Measurements from ENCODE around the gene PHF11.
"Not testable (repeated sequence)": the region's sequence is repeated elsewhere in the genome, so short reads cannot be mapped to it uniquely, and the experiment has no call there.

PHF11 gene

DNA sequence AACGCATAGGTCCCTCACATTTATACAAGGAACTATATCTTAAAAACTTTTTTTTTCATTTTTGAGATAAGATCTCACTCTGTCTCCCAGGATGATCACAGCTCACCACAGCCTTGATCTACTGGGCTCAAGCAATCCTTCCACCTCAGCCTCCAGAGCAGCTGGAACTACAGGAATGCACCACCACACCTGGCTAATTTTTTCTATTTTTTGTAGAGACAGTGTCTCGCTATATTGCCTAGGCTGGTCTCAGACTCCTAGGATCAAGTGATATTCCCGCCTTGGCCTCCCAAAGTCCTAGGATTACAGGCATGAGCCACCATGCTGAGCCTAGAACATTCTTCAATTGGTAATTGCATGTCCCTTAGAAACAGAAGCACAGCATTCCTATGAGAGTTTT is 47.9 kb downstream of the PHF11 start:
- no peak for DNase-seq (ENCODE audit: low read depth in 2 of 2, low spot score in 1 of 2)

DNA sequence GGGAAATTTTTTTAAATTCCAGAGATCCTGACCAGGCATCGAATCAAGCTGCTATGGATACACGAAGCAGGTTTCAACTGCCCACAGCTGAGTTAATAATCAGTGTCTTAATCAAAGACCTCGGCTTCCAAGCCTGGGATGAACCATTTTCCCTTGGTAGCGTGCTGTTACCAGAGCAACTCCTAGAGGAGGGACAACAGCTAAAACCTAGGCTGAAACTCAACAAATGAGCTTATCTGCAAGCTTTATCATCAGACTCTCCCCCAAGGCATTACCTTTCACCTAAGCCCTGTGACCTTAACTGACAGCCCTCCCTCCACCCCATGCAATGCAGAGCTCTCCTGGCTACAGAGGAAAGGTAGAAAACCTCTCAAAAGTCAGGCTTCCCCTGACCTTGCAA is 49.9 kb downstream of the PHF11 start:
- DNase-seq (ENCODE audit: low read depth in 2 of 2, low spot score in 1 of 2): no peak

GRCh38 chr13:49546561-49546960 is 50.8 kb downstream of the PHF11 start:
- DNase-seq (ENCODE audit: low read depth in 2 of 2, low spot score in 1 of 2): no peak

DNA sequence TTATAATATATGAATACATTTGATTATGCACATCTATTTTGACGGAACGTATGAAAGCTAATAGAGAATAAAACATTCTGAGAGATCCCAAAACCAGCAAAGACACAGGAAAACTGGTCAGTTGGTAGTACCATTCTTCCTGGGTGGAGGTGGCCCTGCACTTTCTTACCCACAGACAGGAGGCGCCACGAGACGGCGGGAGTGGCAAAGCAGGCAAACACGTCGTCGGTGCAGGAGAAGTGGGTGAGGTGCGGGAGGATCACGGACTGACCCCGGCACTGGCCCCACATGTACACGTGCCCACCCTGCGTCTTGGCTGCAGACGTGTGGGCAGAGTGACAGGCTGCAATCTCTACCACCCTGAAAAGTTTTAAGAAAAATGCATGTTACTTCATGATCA is 53.5 kb downstream of the PHF11 start:
- DNase-seq (ENCODE audit: low read depth in 2 of 2, low spot score in 1 of 2): no peak

DNA sequence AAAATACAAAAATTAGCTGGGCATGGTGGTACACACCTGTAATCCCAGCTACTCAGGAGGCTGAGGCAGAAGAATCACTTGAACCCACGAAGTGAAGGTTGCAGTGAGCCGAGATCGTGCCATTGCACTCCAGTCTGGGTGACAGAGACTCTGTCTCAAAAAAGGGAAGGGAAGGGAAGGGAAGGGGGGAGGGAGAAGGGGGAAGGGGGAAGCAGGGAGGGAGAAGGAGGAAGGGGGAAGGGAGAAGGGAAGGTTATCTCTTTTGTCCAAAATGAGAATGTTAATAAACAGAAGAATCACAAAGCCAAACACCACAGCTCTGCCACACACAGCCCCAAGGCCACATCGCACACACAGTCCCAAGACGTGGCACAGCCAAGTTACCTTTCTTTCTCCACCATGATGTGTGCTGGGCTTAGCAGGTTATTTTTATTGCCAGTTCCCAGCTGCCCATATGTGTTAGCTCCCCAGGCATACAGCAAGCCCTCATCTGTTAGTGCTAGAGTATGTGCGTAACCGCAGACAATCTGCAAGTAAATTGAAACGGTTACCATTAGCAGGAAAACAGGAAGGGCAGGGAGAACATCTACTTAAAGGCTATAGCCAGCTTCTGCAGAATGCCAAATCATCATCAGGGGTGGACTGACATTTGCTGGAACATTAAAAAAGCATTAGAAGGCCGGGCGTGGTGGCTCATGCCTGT is 55.3 kb downstream of the PHF11 start:
- no peak for DNase-seq (ENCODE audit: low read depth in 2 of 2, low spot score in 1 of 2)

GRCh38 chr13:49553888-49554287 is 58.1 kb downstream of the PHF11 start:
- DNase-seq (ENCODE audit: low read depth in 2 of 2, low spot score in 1 of 2): no peak

DNA sequence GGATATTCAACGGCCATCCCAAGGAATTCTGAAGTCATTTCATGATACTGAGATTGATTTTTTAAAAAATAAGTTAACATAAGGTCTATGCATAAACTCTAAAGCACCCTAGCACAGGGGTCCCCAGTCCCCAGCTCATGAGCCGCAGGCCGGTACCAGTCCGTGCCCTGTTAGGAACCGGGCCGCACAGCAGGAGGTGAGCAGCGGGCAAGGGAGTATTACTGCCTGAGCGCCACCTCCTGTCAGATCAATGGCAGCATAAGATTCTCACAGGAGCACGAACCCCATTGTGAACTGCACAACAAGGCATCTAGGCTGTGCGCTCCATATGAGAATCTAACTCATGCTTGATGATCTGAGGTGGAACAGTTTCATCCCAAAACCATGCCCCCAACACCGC is 58.6 kb downstream of the PHF11 start:
- DNase-seq (ENCODE audit: low read depth in 2 of 2, low spot score in 1 of 2): no peak

DNA sequence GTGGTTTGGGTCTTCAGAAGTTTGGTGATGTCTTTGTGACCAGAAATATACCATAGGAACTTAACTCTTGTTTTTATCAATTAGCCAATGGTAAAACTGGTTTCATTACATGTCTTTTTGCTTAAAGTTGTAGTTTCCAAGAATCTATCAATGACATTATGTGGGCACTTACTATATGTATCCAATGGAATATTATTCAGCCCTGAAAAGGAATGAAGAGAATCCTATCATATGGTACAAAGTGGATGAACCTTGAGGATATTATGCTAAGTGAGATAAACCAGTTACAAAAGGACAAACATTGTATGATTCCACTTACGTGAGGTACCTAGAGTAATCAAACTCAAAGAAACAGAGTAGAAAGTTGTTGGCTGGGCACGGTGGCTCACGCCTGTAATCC is 63.3 kb downstream of the PHF11 start:
- no peak for DNase-seq (ENCODE audit: low read depth in 2 of 2, low spot score in 1 of 2)

DNA sequence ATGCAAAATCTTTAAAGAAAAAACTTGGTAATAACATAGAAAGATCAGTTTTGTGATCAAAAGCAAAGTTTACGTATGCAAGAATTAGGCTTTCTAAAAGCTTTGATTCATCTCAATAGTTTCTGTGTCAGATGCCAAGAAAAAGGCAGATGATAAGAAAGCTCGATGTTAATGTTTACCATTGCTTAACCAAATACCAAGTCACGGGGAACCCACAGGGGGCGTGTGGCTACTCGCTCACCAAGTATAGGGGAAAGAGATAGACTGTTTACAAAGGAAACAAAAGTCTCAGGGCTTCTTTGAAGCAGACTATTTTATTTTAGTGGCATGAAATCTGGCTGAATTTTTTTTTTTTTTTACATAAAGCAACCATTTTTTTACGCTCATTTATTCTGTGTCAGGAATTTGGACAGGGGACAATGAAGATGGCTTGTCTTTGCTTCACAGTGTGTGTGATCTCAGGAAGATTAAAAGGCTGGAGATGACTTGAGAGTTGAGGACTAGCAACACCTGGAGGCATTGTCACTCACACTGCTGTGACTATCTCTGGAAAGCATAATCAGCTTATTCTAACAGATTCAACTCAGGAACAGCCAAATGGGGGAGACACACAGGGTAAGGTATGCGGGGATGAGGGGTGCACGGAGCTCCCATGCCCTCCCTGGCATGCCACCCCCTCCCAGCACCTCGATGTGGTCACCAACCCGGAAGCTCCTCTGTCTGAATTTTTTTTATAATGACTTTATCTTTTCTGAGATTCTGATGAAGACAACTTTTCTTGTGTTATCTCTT is 64.7 kb downstream of the PHF11 start:
- peak in 1 of 2 donors; percentile 10 for DNase-seq (ENCODE audit: low read depth in 2 of 2, low spot score in 1 of 2)

GRCh38 chr13:49561062-49561410 is 65.3 kb downstream of the PHF11 start:
- DNase-seq (ENCODE audit: low read depth in 2 of 2, low spot score in 1 of 2): no peak

GRCh38 chr13:49563516-49563915 is 67.8 kb downstream of the PHF11 start:
- DNase-seq (ENCODE audit: low read depth in 2 of 2, low spot score in 1 of 2): no peak

- DNase-seq (ENCODE audit: low read depth in 2 of 2, low spot score in 1 of 2): not testable (repeated sequence)
Observed at GRCh38 chr13:49565461-49565860, 69.7 kb downstream of the PHF11 start.

DNA sequence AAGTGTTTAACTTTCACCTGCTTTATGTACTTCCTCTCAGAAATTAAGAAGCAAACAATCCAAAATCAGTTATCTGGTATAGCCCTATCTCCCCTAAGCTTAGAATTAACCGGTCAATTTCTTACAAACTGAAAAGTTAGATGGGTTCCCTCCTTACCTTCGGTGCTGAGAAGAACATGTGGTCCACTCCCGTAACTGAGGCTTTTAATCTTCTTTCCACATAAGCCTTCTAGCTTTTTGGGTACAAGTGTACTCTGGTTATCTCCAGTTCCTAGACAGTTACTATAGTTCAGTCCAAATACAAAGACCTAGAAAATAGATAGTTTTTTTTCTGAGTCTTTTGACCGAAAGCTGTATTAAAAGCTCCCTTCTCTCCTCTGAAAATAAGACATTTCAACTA is 70.7 kb downstream of the PHF11 start:
- DNase-seq (ENCODE audit: low read depth in 2 of 2, low spot score in 1 of 2): no peak

- DNase-seq (ENCODE audit: low read depth in 2 of 2, low spot score in 1 of 2): no peak
Observed at GRCh38 chr13:49567491-49567890, 71.7 kb downstream of the PHF11 start.

- no peak for DNase-seq (ENCODE audit: low read depth in 2 of 2, low spot score in 1 of 2)
Observed at GRCh38 chr13:49569993-49570689, 74.4 kb downstream of the PHF11 start.

- DNase-seq (ENCODE audit: low read depth in 2 of 2, low spot score in 1 of 2): no peak
Observed at GRCh38 chr13:49571299-49572240, 75.8 kb downstream of the PHF11 start.
